H1 (cell line): ENCODE measurements around the gene FXYD3. TPM values are rescaled to one million over a fixed set of nuclear protein-coding genes. Genes with fewer than 3 reads are reported as not detected.

Experiments
- JUN ChIP-seq: IDR thresholded peaks from 2 replicates; pipeline ENCODE4 v1.6.1; 2011; ENCODE audit warnings: low read depth, mild to moderate bottlenecking, improper control_type of control experiment, low read length
- RAD21 ChIP-seq, 2 experiments: IDR thresholded peaks in 1 of 2; conservative IDR thresholded peaks in 1 of 2; 2 replicates each; pipeline ENCODE4 v1.6.1; 2011; ENCODE audit warnings: low read depth in 2 of 2, low read length in 2 of 2, improper control_type of control experiment in 1 of 2, inconsistent platforms in 1 of 2, mild to moderate bottlenecking in 1 of 2, moderate library complexity in 1 of 2
- SIRT6 ChIP-seq: IDR thresholded peaks from one replicate; pipeline ENCODE4 v1.7.1; 2012; ENCODE audit warnings: low read length, inconsistent platforms
- SIX5 ChIP-seq: IDR thresholded peaks from 2 replicates; pipeline ENCODE4 v1.6.1; 2011; ENCODE audit warnings: mild to moderate bottlenecking, low read depth, low read length
- TCF12 ChIP-seq: IDR thresholded peaks from 2 replicates; pipeline ENCODE4 v1.6.1; 2011; ENCODE audit warnings: low read depth, mild to moderate bottlenecking, low read length
- polyA plus RNA-seq, 7 experiments: library from polyadenylated mRNA; depleted of rRNA in 3 of 7; stranded (reverse) in 5 of 7; unstranded in 2 of 7; fragments of >200 nt in 5 of 7; fragments of 200-250 nt in 2 of 7; gene quantifications; 1 replicate in 5 of 7; 2 replicates in 1 of 7; 4 replicates in 1 of 7; pipeline versions ENCODE4 v1.2.1 to v1.2.3, GENCODE V29; 2011 to 2013; ENCODE audit warnings: missing spikeins in 2 of 7, mixed read lengths in 2 of 7
- total RNA-seq: library from RNA; stranded (reverse); fragmentation: NEBNext Ultra II Directional; extraction: Animal tissue kit (Norgen Biotek cat#: 25700); gene quantifications from 2 replicates; pipeline ENCODE4 v1.2.1, GENCODE V29; 2021
- TF ChIP-seq, protein P1 (sequence below): IDR thresholded peaks from 2 replicates; pipeline ENCODE4 v1.6.1; 2012; ENCODE audit warnings: inconsistent platforms

Gene FXYD3
- total and polyA plus RNA-seq, 2 of the 8 experiments (the other 6 are each of a cell fraction or from before 2014, with no cell fraction given): 0.33 TPM; not detected in 1

- TF ChIP-seq SIX5: no peak
- no peak for TF ChIP-seq RAD21 (IDR thresholded peaks at IDR 0.05 in 1 of 2, conservative IDR thresholded peaks at IDR 0.05 in 1 of 2; ENCODE audit: low read depth in 2 of 2, low read length in 2 of 2)
- no peak for TF ChIP-seq TCF12
- no peak for TF ChIP-seq JUN
- TF ChIP-seq, protein P1, sequence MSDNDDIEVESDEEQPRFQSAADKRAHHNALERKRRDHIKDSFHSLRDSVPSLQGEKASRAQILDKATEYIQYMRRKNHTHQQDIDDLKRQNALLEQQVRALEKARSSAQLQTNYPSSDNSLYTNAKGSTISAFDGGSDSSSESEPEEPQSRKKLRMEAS: no peak
- no peak for TF ChIP-seq SIRT6
These were observed 3.5 kb downstream of the FXYD3 start (continued) for GRCh38 chr19:35119091-35119490.
